Dermis lymphatic vessel endothelial cell (primary cell): ENCODE data around the gene TLCD2. TPM values are rescaled to one million over a fixed set of nuclear protein-coding genes. Genes with fewer than 3 reads are reported as not detected.

ENCODE experiments used
- total RNA-seq: library from RNA; depleted of rRNA; stranded (reverse); fragments of >200 nt; gene quantifications from 2 replicates; pipeline ENCODE4 v1.2.1, GENCODE V29; 2014

The TLCD2 gene
- 1.6 and 3.4 TPM in 2 replicates for total RNA-seq

GRCh38 chr17:1709971-1710806 lies at the start of gene TLCD2:
TSS of gene TLCD2 (minus strand) at chr17:1710377. CDS start at chr17:1710242, 135 bp downstream.

GRCh38 chr17:1742371-1743087 lies 32.4 kb upstream of the TLCD2 start, which contains the start of gene SERPINF2:
TSS of gene SERPINF2 (plus strand) at chr17:1742871. CDS start at chr17:1744996, 2,125 bp downstream.

GRCh38 chr17:1724351-1724868 lies 14.2 kb upstream of the TLCD2 start, which contains the start of gene WDR81:
TSS of gene WDR81 (plus strand) at chr17:1724704. CDS start at chr17:1724960, 256 bp downstream.

GRCh38 chr17:1684378-1685189 lies 25.6 kb downstream of the TLCD2 start, which contains the start of gene PRPF8:
TSS of gene PRPF8 (minus strand) at chr17:1684867. CDS start at chr17:1684571, 296 bp downstream.

Other genes starting within 250 kb of the TLCD2 start
- gene MYO1C, start 217.7 kb downstream of the TLCD2 start, total RNA-seq = 141 and 164 TPM in 2 replicates
- gene INPP5K, start 193.8 kb downstream of the TLCD2 start, total RNA-seq = 57.4 and 65.8 TPM in 2 replicates
- gene PITPNA, start 147.6 kb downstream of the TLCD2 start, total RNA-seq = 15.5 and 17.8 TPM in 2 replicates
- gene SLC43A2, start 81.5 kb downstream of the TLCD2 start, total RNA-seq = 18.0 and 39.1 TPM in 2 replicates
- gene SCARF1, start 64.6 kb downstream of the TLCD2 start, total RNA-seq = 69.7 and 105 TPM in 2 replicates
- 11.1 and 12.4 TPM in 2 replicates for gene RILP, start 60.5 kb downstream of the TLCD2 start, total RNA-seq
- 74.6 and 80.6 TPM in 2 replicates for gene PRPF8, start 25.5 kb downstream of the TLCD2 start, total RNA-seq
- gene WDR81, start 14.3 kb upstream of the TLCD2 start, total RNA-seq = 6.2 and 11.1 TPM in 2 replicates
- gene SERPINF2, start 32.5 kb upstream of the TLCD2 start, total RNA-seq = 0.09 TPM in 1 of 2 replicates, not detected in the other
- 0.22 TPM in 1 of 2 replicates, not detected in the other for gene SERPINF1, start 51.7 kb upstream of the TLCD2 start, total RNA-seq
- gene SMYD4, start 119.5 kb upstream of the TLCD2 start, total RNA-seq = 8.3 and 9.5 TPM in 2 replicates
- 22.6 and 26.8 TPM in 2 replicates for gene RPA1, start 119.6 kb upstream of the TLCD2 start, total RNA-seq